Measurements from ENCODE around the gene SH2B3. TPM values are rescaled to one million over a fixed set of nuclear protein-coding genes. Genes with fewer than 3 reads are reported as not detected.

The SH2B3 gene
- polyA plus RNA-seq, 1 donor, result 17.8 TPM

DNA sequence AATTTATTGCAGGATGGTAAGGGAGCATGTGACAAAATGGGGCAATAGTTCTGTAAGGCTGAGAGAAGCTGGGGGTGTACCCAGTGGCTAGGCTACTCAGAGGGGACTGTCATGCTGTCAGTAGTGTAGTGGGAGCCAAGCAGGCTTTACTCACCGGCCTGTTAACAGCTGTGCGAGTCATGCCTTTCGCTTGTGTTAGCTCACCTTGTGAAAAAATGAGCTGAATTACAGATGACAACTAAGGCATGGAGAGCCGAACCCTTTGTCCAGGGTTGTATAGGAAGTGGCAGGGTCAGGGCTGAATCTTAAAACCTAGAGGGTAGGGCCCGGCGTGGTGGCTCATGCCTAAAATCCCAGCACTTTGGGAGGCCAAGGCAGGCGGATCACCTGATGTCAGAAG lies 37.9 kb downstream of the SH2B3 start:
- DNase-seq, result no peak

DNA sequence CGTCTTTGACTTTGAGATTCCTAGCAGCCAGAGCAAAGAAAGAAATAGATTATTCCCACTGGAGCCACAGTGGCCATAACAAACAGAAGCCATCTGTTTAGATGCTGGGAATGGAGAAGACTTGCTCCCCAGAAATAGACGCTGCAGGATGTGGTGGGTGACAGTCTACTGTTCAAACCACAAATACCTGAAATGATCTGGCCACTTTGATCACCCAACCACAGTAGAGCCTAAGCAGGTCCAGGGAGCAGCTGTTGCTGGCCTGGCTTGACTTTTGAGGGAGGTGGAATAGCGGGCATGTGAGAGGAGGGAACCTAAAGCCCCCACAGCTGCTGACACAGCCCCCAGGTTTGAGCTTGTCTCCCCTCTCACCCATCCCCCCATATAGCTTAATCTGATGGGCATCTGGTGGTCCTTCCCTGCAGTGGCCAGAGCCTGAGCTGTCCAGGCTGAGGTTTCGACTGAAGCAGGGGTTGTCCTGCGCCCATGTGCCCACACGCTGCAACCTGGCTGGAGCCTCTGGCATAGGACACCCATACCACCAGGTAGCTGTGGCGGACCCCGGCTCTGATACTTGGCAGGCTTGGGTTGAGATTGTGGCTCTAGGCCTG lies 38.7 kb downstream of the SH2B3 start:
- no peak for DNase-seq

DNA sequence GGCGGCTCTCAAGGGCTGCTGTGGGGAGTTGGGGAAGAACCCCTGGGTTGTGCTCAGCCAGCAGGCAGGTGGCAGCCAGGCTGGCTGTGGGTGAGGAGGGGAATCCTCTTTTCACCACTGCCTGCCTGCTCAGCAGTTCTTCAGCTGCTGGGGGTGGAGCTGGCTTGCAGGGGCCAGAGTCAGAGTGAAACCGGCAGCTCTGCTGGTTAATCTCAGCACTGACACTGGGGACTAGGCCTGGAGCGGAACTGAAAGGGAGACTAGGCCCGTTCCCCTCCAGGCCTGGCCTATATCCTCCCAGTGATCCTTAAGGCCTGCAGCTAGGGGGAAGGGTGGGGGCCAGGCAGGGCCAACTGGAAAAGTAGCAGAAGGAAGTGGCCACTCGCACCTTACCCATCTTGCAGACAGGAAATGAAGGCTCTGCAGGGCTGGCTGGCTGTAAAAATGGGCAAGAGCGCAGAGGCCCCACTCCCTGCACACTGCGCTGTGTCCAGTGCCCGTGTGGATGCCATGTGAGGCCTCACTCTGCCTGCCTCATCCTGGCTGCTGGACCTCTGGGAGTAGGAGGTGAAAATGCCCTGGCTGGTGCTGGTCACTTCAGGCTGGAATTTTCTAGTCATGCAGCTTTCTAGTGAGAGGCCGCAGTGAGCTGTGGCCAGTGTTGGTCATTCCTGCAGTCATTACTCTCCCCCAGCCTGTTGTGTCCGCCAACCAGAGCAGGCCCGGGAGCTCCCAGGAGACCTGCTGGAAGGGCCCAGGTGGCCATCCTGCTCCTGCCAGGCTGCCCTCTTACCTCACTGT lies 39.4 kb downstream of the SH2B3 start:
- no peak for DNase-seq

DNA sequence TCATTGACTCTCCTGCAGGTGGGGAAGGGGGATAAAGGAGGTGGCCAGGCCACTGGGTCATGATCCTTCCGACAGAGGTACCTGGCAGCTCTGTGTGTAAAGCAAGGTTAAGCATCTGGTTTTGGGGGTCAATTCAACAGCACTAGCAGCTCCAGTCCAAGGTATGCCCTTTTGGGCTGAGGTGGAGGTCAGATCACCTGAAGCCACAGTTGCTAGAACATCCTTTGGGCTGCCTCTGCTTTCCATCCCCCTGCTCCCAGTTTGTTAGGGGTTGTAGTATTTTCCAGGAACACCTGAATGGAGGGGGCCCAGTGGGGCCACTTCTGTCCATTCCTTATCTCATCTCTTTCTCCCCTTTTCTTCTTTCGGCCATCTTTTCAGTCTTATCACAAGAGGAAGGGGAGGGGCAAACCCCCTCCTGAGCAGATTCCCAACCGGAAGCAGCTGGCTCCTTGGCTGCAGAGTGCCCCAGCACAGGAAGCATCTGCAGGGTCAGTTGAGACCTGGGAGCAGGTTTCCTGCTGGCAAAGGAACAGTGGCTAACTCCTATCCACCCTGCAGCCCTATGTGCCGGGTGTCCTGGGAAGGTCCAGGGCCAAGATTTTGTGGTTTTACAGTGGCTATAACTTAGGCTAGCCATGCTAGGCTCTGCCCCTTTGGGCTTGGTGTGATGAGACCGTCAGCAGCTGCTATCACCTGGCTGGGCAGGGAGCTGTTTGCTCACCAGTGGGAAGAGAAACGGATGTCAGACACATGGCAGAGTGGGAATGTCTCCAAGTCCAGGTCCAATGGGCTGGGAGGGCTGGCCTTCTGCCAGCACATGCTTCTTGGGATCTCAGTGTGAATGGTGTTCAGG lies 40.2 kb downstream of the SH2B3 start:
- no peak for DNase-seq

DNA sequence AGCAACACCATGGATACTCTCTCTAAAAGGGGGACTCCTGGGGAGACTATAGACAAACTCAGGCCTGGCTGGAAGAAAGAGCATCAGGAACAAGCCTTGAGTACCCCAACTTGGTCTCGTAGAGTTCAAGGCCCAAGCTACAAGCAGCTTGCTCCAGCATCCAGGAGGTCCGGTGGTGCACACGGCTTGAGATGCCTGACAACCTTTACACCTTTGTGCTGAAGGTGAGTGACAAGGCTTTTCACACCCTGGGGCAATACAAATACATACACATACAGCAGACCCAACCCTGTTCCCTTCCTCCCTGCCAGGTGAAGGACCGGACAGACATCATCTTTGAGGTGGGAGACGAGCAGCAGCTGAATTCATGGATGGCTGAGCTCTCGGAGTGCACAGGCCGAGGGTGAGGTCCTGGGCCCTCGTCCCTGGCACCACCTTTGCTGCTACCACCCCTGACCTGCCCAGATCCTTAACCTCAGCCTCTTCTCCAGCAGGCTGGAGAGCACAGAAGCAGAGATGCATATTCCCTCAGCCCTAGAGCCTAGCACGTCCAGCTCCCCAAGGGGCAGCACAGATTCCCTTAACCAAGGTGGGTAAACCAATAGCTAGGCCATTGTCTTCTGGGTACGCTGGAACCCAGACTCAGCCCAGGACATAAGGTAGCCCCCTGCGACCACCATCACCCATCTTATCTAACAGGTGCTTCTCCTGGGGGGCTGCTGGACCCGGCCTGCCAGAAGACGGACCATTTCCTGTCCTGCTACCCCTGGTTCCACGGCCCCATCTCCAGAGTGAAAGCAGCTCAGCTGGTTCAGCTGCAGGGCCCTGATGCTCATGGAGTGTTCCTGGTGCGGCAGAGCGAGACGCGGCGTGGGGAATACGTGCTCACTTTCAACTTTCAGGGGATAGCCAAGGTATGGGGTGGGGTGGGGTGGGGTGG lies 41.2 kb downstream of the SH2B3 start:
- no peak for DNase-seq

DNA sequence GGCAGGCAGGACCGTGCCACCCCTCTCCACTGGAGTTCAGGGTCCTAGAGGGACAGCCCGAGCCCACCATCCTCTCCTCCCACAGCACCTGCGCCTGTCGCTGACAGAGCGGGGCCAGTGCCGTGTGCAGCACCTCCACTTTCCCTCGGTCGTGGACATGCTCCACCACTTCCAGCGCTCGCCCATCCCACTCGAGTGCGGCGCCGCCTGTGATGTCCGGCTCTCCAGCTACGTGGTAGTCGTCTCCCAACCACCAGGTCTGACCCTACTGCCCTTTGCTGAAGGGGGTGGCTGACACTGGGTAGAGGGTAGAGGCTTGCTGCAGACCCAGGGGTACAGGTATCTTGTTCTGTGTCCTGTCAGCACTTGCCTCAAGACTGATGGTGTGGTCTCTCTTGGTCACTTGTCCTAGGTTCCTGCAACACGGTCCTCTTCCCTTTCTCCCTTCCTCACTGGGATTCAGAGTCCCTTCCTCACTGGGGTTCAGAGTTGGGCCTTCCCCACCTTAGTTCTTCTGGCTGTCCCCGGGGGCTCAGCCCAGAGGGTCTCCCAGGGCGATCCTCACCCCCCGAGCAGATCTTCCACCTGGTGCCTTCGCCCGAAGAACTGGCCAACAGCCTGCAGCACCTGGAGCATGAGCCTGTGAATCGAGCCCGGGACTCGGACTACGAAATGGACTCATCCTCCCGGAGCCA lies 42.0 kb downstream of the SH2B3 start:
- no peak for DNase-seq

DNA sequence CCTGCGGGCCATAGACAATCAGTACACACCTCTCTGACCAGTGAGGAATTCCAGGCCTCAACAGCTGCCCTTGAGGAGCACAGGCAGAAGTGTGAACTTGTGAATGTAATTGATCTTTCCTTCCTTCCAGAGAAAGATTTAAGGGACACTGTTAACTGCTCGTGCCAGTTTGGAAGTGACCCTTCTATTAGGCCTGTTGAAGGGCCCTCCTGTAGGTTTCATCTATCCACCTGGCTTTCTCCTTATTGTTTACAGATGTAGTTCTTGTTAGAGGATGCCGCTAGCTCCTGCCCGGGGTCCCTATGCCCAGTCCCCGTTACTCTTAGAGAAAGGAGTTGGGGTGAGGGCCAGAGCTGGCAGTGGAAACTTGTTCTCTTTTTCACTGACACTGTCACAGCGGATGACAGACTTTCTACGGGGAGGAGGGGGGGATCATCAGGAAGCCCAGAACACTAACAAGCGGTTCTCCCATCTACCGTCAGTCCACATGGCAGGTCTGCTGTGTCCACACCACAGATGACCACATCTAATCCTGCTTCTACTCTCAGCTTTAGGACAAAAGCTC lies 42.6 kb downstream of the SH2B3 start:
- no peak for DNase-seq

DNA sequence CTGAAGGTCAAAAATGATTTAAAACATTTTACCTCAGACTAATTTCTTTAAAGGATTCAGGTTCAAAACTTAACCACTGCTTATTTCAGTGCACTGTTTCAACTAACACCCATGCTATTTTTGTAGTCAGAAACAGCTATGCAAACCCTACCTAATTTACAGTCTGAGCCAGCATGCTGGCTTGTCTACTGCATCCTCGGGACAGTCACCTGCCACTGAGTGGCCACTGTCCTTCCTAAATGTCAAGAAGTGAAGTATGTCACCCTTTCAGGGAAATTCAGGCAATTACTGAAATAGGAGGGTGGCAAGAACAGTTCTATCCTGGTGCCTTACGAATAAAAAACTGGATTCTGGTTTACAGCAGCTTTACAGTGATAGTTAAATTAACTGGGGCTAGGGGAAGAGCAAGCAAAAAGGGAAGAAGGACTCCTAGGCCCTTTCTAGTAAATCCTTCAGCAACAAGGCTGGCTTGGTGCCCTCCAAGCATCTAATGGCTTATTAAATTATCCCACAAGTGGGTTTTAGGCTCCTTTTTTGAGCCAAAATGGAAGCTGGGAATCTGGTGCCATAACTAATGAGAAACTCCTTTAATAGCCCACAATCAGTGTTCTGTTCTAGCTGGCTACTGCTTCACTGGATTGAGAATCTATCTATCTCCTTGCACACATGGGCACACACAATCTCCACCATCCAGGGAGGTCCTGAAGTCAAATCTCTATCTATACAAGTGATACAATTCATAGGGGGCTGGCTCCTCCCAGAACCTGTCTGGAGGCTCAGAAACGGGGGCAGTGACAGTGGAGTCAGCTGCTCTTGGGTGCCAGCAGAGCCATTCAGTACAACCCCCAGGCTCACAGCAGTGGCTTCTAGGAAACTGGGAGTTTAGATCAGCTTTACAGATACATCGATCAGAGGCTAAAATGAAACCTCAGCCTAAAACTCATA lies 43.4 kb downstream of the SH2B3 start:
- no peak for DNase-seq

DNA sequence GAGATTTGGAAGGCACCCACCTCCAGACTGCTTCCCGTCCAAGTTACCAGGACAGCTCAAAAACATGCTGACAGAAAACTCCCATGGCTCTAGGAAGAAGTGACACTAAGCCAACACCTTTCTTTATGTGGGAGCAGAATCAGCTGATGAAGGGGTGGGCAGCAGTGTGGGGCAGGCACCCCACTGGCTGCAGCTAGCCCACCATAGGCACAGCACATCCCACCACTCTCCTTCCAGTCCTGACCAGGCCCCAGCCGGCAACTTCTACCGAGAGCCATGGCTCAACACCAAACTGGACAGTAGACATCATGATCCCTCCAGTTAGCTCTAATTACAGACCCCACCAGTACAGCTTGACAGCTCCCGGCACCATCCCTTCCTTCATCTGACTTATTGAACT lies 45.0 kb downstream of the SH2B3 start:
- no peak for DNase-seq

DNA sequence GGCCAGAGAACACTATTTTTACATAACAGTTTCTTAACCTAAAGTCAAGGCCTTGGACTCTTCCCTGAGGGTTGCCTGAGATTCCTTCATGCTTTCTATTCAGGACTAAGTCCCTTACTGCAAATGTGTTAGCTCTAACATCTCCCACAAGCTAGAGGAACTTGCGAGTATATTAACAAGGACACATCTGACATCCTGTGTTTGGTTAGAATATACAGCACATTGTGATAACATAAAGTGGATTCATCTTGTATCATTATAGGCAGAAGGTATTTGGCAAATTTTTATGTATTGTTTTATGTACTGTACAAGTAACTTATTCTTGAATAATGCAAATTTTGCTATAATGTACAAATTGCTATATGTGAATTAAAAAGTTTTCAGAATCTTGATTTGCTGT lies 45.5 kb downstream of the SH2B3 start:
- no peak for DNase-seq

DNA sequence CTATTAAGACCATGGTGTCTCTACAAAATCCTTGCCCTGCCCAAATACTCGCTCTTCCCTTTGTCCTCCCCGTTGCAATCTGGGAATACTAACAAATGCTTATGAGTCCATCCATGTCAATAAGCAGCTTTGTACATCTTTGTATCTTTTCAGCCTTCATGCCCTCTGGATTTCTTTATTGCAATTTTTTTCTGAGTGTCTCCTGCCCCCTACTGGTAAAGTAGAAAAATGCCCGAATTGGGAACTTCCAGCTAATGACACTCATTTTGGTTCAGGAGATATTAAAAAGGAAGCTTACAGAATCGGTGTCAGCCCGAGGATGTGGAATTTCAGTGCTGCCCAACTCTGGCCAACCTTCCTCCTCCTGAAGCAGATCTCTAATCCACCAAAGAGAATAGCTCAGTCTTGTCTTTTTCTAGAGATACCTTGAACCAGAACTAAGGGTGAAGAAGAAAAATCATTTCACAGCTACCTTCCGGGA lies 46.0 kb downstream of the SH2B3 start:
- DNase-seq, result peak; percentile 31

DNA sequence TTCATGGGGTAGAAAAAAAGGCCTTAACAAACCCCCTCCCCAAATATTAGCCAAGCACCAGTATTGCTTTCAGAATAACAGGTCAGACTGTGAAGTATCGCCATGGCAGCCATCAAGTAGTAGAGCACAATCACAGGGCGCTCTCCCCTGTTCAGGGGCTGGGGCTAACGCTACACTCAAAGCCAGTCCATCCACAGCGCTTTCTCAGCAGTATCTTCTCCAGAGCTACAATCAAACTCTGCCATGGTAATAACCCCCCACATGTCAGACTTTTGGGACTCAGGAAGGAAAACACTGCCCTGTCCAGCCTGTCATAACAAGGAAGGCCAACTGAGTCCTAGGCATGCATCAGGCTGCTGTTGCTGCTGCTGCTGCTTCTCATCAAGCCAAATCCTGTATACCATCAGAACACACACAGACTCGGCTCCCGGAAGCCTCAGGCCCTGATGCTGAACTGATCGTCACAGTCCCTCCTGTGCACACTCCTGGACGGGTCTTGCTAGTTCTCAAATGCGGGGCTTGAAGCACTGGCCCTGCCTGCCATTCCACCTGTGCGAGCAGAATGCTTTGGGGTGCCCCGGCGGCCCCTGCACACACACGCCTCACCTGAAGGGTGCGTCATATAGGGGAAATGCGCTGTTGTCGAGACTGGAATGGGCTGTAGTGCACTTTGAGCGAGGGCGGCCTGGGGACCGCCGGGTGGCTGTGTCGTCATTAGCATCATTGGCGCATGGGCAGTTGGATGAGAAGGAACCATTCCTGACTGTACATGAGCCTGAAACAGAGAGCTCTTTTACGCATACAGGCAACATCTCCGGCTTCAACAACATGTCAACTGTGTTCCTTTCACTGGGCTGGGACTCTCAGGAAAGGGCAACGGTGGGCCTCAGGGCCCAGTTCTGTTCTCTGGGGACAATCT lies 47.6 kb downstream of the SH2B3 start:
- no peak for DNase-seq

DNA sequence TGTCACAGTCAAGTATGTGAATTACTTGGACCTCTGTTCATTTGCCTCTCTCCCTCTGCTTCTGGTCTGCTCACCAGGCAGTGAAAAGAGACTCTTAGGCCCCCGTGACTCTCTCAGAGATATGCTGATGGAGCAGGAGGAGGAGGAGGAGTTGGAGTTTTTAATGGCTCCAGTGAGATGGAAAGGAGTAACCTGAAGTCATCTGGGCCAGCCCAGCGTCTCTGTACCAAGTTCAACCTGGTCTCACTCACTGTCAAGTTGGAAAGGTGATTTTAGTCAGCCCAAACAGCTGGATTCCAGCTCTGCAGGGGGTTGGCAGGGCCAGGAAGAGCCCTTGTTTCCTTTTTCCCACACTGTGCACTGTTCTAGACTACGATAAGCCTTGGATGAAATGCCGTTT lies 48.6 kb downstream of the SH2B3 start:
- DNase-seq, result no peak

DNA sequence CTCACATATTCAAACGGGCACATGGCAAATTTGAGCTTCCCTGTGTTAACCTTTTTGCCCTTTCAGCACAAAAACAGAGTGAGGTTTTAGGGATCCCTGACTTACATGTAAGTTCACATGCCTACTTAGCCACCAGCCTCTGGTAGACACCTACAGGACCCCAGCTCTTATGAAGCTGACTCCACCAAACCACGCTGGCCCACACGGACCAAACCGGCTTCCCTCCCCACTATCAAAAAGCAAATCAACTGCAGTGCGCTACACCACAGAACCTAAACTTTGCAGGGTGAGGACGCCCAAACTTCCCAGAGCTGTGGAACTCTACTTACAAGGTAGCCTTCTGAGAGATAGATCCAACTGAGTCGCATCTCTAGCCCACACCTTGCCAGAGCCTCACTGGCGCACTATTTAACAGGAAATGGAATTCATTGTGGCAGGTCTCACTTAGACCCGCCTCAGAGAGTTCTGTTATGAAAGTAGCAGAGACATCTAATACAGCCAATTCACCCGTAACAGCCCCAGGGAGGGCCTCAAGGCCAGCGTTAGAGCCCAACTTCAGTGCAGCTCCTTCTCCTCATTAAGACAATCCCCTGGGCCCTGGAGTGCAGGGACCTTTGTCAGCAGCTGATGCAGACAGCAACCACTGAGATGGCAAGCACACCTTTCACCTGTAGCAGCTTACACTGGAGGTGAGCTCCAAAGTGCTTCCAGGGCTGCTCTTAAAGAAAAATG lies 49.2 kb downstream of the SH2B3 start:
- DNase-seq, result no peak

DNA sequence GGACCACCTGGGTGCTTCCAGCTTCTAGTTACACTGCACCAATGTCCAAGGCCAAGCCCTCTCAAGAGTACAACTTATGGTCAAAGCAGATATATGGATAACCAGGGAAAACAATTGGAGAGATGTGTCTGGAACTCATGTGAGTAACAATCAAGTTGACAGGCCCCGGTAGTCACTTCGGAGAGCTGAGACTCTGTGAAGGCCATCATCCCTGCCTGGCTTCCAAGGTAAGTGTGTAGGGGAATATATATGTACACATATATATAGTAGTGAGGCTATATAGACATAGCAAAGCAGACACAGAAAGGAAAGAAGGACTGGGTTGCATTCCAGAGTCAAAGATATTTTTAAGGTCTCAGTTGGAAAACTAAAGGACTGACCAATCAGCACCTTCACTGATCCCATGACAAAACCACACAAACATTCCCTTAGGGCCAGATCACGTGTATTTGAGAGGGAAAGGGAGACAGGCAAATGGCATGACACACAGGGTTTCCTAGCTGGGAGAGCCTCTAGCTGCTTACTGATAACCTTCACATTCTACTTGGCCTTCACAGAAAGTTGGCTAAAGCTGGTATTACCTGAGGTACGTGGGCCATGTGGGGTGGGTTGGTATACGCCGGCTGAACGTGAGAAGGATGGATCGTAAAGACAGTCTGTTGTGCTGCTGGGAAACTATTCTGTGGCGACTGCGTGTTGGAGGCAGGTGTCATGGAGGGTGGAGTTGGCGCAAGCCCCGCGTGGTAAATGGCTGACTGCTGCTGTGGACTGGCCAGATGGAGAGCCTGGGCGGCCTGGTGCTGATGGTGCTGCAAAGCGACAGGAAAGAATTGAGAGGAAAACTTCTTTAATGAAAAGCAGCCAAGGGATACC lies 50.0 kb downstream of the SH2B3 start:
- DNase-seq, result no peak

DNA sequence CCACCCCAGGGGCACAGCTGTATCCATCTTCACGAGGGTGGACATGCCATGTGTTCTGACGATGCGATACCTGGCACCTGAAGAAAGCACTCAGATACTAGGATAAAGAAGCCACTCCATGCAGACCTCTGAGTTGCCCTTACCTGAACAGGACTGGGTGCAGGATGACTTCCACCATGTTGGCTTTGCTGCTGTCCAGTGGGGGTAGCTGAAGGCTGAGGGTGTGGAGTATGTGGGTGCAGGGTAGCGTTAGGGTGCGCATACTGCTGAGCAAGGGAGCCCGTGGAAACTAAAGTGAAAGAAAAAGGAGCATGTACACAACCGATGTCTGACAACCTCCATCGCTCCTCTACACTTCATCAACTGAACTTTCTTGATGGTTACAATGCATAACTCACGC lies 51.3 kb downstream of the SH2B3 start:
- no peak for DNase-seq

DNA sequence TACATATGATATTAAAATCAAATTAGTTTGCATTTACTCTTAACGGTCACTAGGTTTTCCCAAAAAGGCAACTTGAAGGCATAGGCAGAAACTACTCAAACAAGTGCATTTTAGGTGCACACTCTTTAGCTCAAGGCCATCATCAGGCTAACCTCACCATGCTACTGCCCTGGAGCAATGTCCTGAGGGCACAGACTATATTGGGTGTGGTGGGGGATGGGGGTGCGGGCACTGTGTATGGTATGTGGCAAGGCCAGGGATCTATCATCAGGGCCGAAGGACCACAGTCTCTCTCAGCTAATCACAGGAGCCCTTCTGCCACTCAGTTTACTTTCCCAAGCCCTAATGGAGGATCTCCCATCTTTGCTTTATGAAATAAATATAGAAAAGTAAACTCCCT lies 51.9 kb downstream of the SH2B3 start:
- no peak for DNase-seq
